Measurements from ENCODE around the gene DNAJB6.

DNA sequence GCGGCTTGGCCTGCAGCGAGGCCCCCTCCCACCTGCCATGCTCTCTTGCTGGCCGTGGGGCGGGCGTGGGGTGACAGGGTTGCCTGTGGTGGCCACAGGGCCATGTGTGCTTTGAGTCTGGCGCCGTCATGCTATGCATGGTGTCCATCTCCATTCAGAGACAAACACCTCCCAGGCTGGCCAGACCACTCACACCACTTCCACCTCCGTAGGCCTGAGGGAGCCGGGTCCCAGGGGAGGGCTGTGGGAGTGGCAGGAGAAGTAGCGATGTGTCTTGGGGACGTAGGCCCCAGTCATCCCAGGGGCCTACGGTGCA lies 65.5 kb downstream of the DNAJB6 start:
- TF ChIP-seq, protein P1, sequence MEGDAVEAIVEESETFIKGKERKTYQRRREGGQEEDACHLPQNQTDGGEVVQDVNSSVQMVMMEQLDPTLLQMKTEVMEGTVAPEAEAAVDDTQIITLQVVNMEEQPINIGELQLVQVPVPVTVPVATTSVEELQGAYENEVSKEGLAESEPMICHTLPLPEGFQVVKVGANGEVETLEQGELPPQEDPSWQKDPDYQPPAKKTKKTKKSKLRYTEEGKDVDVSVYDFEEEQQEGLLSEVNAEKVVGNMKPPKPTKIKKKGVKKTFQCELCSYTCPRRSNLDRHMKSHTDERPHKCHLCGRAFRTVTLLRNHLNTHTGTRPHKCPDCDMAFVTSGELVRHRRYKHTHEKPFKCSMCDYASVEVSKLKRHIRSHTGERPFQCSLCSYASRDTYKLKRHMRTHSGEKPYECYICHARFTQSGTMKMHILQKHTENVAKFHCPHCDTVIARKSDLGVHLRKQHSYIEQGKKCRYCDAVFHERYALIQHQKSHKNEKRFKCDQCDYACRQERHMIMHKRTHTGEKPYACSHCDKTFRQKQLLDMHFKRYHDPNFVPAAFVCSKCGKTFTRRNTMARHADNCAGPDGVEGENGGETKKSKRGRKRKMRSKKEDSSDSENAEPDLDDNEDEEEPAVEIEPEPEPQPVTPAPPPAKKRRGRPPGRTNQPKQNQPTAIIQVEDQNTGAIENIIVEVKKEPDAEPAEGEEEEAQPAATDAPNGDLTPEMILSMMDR (IDR thresholded peaks at IDR 0.05): no peak
- no peak for TF ChIP-seq POLR2A (IDR thresholded peaks at IDR 0.05)
